H9 (cell line): ENCODE data around the gene PBX1. TPM values are rescaled to one million over a fixed set of nuclear protein-coding genes. Genes with fewer than 3 reads are reported as not detected.

Experiments
- DNase-seq: peaks from one replicate; pipeline ENCODE4 v3.0.0-alpha.2; 2017
- H2AFZ ChIP-seq: one replicate; pipeline ENCODE4 v1.6.1; 2013; ENCODE audit warnings: mild to moderate bottlenecking, low read length, control low read depth, moderate library complexity
- H2AK5ac ChIP-seq: 2 replicates; pipeline ENCODE4 v1.6.1; 2013; ENCODE audit warnings: low read length, control low read depth, mixed read lengths; ENCODE audit not compliant: insufficient read length
- H2BK120ac ChIP-seq: one replicate; pipeline ENCODE4 v1.6.1; 2013; ENCODE audit warnings: low read depth, mild to moderate bottlenecking, low read length, control low read depth, inconsistent platforms; ENCODE audit not compliant: poor library complexity, severe bottlenecking
- H2BK12ac ChIP-seq: 2 replicates; pipeline ENCODE4 v1.6.1; 2013; ENCODE audit warnings: low read length, control low read depth, mixed read lengths, low read depth; ENCODE audit not compliant: insufficient read length
- H2BK15ac ChIP-seq: 2 replicates; pipeline ENCODE4 v1.6.1; 2013; ENCODE audit warnings: low read depth, low read length, control low read depth
- H2BK20ac ChIP-seq: one replicate; pipeline ENCODE4 v1.6.1; 2013; ENCODE audit warnings: low read depth, mild to moderate bottlenecking, low read length, control low read depth, inconsistent platforms; ENCODE audit not compliant: poor library complexity, severe bottlenecking
- H2BK5ac ChIP-seq: 2 replicates; pipeline ENCODE4 v1.6.1; 2013; ENCODE audit warnings: low read length, control low read depth, mixed read lengths; ENCODE audit not compliant: insufficient read length
- H3K14ac ChIP-seq: 2 replicates; pipeline ENCODE4 v1.6.1; 2013; ENCODE audit warnings: low read length, control low read depth; ENCODE audit not compliant: insufficient read depth
- H3K18ac ChIP-seq: 2 replicates; pipeline ENCODE4 v1.6.1; 2013; ENCODE audit warnings: low read depth, mild to moderate bottlenecking, mixed read lengths, low read length, control low read depth; ENCODE audit not compliant: insufficient read length
- H3K23ac ChIP-seq: 2 replicates; pipeline ENCODE4 v1.6.1; 2013; ENCODE audit warnings: low read length, control low read depth, mixed read lengths, low read depth; ENCODE audit not compliant: insufficient read length
- H3K23me2 ChIP-seq: 2 replicates; pipeline ENCODE4 v1.6.1; 2013; ENCODE audit warnings: low read depth, mild to moderate bottlenecking, mixed read lengths, low read length, control low read depth; ENCODE audit not compliant: insufficient read length, poor library complexity, severe bottlenecking
- H3K27ac ChIP-seq: 2 replicates; pipeline ENCODE4 v1.5.1; 2013; ENCODE audit warnings: low read length, control low read depth, mixed read lengths, low read depth; ENCODE audit not compliant: insufficient read length
- H3K27me3 ChIP-seq: 2 replicates; pipeline ENCODE4 v1.6.1; 2013; ENCODE audit warnings: low read length, control low read depth, inconsistent platforms; ENCODE audit not compliant: insufficient read depth
- H3K4ac ChIP-seq: 2 replicates; pipeline ENCODE4 v1.6.1; 2013; ENCODE audit warnings: low read depth, mild to moderate bottlenecking, control low read depth, inconsistent platforms, low read length, moderate library complexity
- H3K4me1 ChIP-seq: 2 replicates; pipeline ENCODE4 v1.6.1; 2013; ENCODE audit warnings: low read length, control low read depth, inconsistent platforms; ENCODE audit not compliant: insufficient read depth
- H3K4me2 ChIP-seq: 2 replicates; pipeline ENCODE4 v1.6.1; 2013; ENCODE audit warnings: low read length, control low read depth, mixed read lengths; ENCODE audit not compliant: insufficient read length, insufficient read depth
- H3K56ac ChIP-seq: 2 replicates; pipeline ENCODE4 v1.6.1; 2013; ENCODE audit warnings: low read depth, mild to moderate bottlenecking, mixed read lengths, low read length, control low read depth; ENCODE audit not compliant: insufficient read length
- H3K79me1 ChIP-seq: 2 replicates; pipeline ENCODE4 v1.6.1; 2013; ENCODE audit warnings: low read depth, mild to moderate bottlenecking, moderate library complexity, low read length, control low read depth, inconsistent platforms; ENCODE audit not compliant: insufficient read depth, poor library complexity, severe bottlenecking
- H3K79me2 ChIP-seq: 2 replicates; pipeline ENCODE4 v1.6.1; 2013; ENCODE audit warnings: low read length, control low read depth, inconsistent platforms; ENCODE audit not compliant: insufficient read depth
- H3K9ac ChIP-seq: 2 replicates; pipeline ENCODE4 v1.6.1; 2013; ENCODE audit warnings: low read length, control low read depth, mixed read lengths; ENCODE audit not compliant: insufficient read length; ENCODE audit errors: extremely low read depth
- H3K9me3 ChIP-seq: one replicate; pipeline ENCODE4 v1.6.1; 2013; ENCODE audit warnings: low read depth, low read length, inconsistent platforms; ENCODE audit not compliant: control insufficient read depth
- H3T11ph ChIP-seq: one replicate; pipeline ENCODE4 v1.6.1; 2013; ENCODE audit warnings: mild to moderate bottlenecking, low read length, control low read depth, inconsistent platforms
- H4K20me1 ChIP-seq: one replicate; pipeline ENCODE4 v1.6.1; 2013; ENCODE audit not compliant: control insufficient read depth, insufficient read length, insufficient read depth
- H4K5ac ChIP-seq: 2 replicates; pipeline ENCODE4 v1.6.1; 2013; ENCODE audit warnings: low read depth, mild to moderate bottlenecking, mixed read lengths, low read length, control low read depth; ENCODE audit not compliant: insufficient read length
- H4K8ac ChIP-seq: replicated peaks from 2 replicates; pipeline ENCODE4 v1.6.1; 2013; ENCODE audit warnings: low read length, control low read depth, mixed read lengths, low read depth; ENCODE audit not compliant: insufficient read length
- H4K91ac ChIP-seq: 2 replicates; pipeline ENCODE4 v1.6.1; 2013; ENCODE audit warnings: low read depth, mild to moderate bottlenecking, moderate library complexity, mixed read lengths, low read length, control low read depth; ENCODE audit not compliant: insufficient read length
- H3K27ac Mint-ChIP-seq, 3 experiments: 2 replicates in 2 of 3; 3 replicates in 1 of 3; pipeline ENCODE4 v1.8.0; 2020 to 2021; ENCODE audit warnings: mixed read lengths in 3 of 3, mild to moderate bottlenecking in 1 of 3, moderate library complexity in 1 of 3
- H3K27me3 Mint-ChIP-seq: 2 replicates; pipeline ENCODE4 v1.8.0; 2021; ENCODE audit warnings: low read depth, mild to moderate bottlenecking, moderate library complexity, mixed read lengths
- H3K36me3 Mint-ChIP-seq, 3 experiments: 2 replicates in 2 of 3; 3 replicates in 1 of 3; pipeline ENCODE4 v1.8.0; 2020 to 2021; ENCODE audit warnings: low read depth in 3 of 3, mixed read lengths in 3 of 3; ENCODE audit not compliant: insufficient read depth in 1 of 3
- H3K4me1 Mint-ChIP-seq, 2 experiments: 2 replicates each; pipeline ENCODE4 v1.8.0; 2020; ENCODE audit warnings: mixed read lengths in 2 of 2
- H3K4me3 Mint-ChIP-seq, 2 experiments: 2 replicates in 1 of 2; 3 replicates in 1 of 2; pipeline ENCODE4 v1.8.0; 2020 to 2021; ENCODE audit warnings: mild to moderate bottlenecking in 2 of 2, mixed read lengths in 2 of 2, moderate library complexity in 1 of 2
- H3K9me3 Mint-ChIP-seq, 2 experiments: 2 replicates in 1 of 2; 3 replicates in 1 of 2; pipeline ENCODE4 v1.8.0; 2020; ENCODE audit warnings: mild to moderate bottlenecking in 2 of 2, mixed read lengths in 2 of 2, moderate library complexity in 1 of 2
- WGBS: extraction: QIAGEN DNeasy Blood & Tissue Kit; methylation state at CpG from one replicate; pipeline ENCODE4 v1.1.7; 2013; ENCODE audit warnings: missing lambda C conversion rate, low lambda C conversion rate, mixed read lengths; ENCODE audit not compliant: insufficient read length; ENCODE audit errors: extremely low coverage; 5-methylcytosine and 5-hydroxymethylcytosine counted together
- total RNA-seq: library from RNA; stranded (reverse); gene quantifications from 2 replicates; pipeline ENCODE4 v1.2.1, GENCODE V29; 2021
- TF ChIP-seq, protein P1 (sequence below): fragments of 200-600 bp; sonication (generic); conservative IDR thresholded peaks from 3 replicates; pipeline ENCODE4 v1.8.0; 2021; ENCODE audit warnings: antibody characterized with exemption, mild to moderate bottlenecking

Gene PBX1
- total RNA-seq, 1 experiment from 2014 or later = 142 TPM

- H3K79me2 ChIP-seq = no peaks in the 10 kb centered on the region
- Mint-ChIP-seq H3K4me1 (peaks cover 0 to 5% of the 10 kb centered on the region in 2 experiments; a peak in 1 of 4 replicates), H3K27me3 (no peaks in the 10 kb centered on the region), H3K9me3 (no peaks in the 10 kb centered on the region), H3K27ac (peak overlapping the region in 1 of 3 experiments; percentile 56; a peak in 1 of 7 replicates), H3K36me3 (peaks cover 34 to 62% (median 58%) of the 10 kb centered on the region in 3 experiments), H3K4me3 (no peak overlapping the region)
- H3K23ac ChIP-seq = no peak overlapping the region
- no peak overlapping the region for H3K14ac ChIP-seq
- H3K79me1 ChIP-seq = peaks cover 4% of the 10 kb centered on the region
- H3K4ac ChIP-seq = no peak overlapping the region
- H4K20me1 ChIP-seq = no peaks in the 10 kb centered on the region
- H3K4me1 ChIP-seq = no peaks in the 10 kb centered on the region
- H3K9ac ChIP-seq = no peak overlapping the region
- H3K9me3 ChIP-seq = no peaks in the 10 kb centered on the region
- H3K27ac ChIP-seq = no peak overlapping the region
- no peak overlapping the region for H4K91ac ChIP-seq
- no peak overlapping the region for H2BK120ac ChIP-seq
- no peak overlapping the region for H2AFZ ChIP-seq
- H3K23me2 ChIP-seq = no peaks in the 10 kb centered on the region
- no peak overlapping the region for H3K18ac ChIP-seq
- no peak overlapping the region for H2AK5ac ChIP-seq
- no peak overlapping the region for H4K5ac ChIP-seq
- no peak overlapping the region for H3K4me2 ChIP-seq
- H3K27me3 ChIP-seq = no peaks in the 10 kb centered on the region
- TF ChIP-seq, protein P1, sequence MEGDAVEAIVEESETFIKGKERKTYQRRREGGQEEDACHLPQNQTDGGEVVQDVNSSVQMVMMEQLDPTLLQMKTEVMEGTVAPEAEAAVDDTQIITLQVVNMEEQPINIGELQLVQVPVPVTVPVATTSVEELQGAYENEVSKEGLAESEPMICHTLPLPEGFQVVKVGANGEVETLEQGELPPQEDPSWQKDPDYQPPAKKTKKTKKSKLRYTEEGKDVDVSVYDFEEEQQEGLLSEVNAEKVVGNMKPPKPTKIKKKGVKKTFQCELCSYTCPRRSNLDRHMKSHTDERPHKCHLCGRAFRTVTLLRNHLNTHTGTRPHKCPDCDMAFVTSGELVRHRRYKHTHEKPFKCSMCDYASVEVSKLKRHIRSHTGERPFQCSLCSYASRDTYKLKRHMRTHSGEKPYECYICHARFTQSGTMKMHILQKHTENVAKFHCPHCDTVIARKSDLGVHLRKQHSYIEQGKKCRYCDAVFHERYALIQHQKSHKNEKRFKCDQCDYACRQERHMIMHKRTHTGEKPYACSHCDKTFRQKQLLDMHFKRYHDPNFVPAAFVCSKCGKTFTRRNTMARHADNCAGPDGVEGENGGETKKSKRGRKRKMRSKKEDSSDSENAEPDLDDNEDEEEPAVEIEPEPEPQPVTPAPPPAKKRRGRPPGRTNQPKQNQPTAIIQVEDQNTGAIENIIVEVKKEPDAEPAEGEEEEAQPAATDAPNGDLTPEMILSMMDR = no peak
- H2BK15ac ChIP-seq = no peak overlapping the region
- WGBS = no CpG with 5 or more reads among the region's 4 CpGs
- no peak overlapping the region for H4K8ac ChIP-seq
- H3T11ph ChIP-seq = no peak overlapping the region
- DNase-seq = no peak
- H2BK20ac ChIP-seq = no peak overlapping the region
- H2BK12ac ChIP-seq = no peak overlapping the region
- H3K56ac ChIP-seq = no peak overlapping the region
- H2BK5ac ChIP-seq = no peak overlapping the region
Observed at GRCh38 chr1:164805399-164805798, 246.4 kb downstream of the PBX1 start.
